GM23338 (cell line): ENCODE measurements around the gene LRTM2. TPM values are rescaled to one million over a fixed set of nuclear protein-coding genes. Genes with fewer than 3 reads are reported as not detected.

ENCODE experiments used
- ATAC-seq: fragments of 200-7000 bp; cut with Tn5 transposase; 3 replicates; pipeline ENCODE4 v1.9.1; 2020
- DNase-seq: peaks from one replicate; pipeline ENCODE4 v3.0.0-alpha.2; 2015; ENCODE audit warnings: low spot score
- H2AFZ ChIP-seq: fragments of 200-600 bp; sonication (generic); 2 replicates; pipeline ENCODE4 v1.8.0; 2016; ENCODE audit warnings: antibody characterized with exemption, mild to moderate bottlenecking, moderate library complexity
- H3F3A ChIP-seq: fragments of 200-600 bp; sonication (generic); replicated peaks from 2 replicates; pipeline ENCODE4 v1.8.0; 2017; ENCODE audit warnings: antibody characterized with exemption, mixed run types, low read depth
- H3K27ac ChIP-seq: fragments of 200-600 bp; sonication (generic); 2 replicates; pipeline ENCODE4 v1.6.1; 2016; ENCODE audit warnings: low read depth
- H3K27me3 ChIP-seq: fragments of 200-600 bp; sonication (generic); 2 replicates; pipeline ENCODE4 v1.8.0; 2016; ENCODE audit warnings: mild to moderate bottlenecking, mixed run types, moderate library complexity; ENCODE audit not compliant: insufficient read depth
- H3K36me3 ChIP-seq: fragments of 200-600 bp; sonication (generic); 2 replicates; pipeline ENCODE4 v1.8.0; 2016; ENCODE audit warnings: mild to moderate bottlenecking; ENCODE audit not compliant: insufficient read depth
- H3K4me1 ChIP-seq: fragments of 200-600 bp; sonication (generic); 2 replicates; pipeline ENCODE4 v1.8.0; 2016; ENCODE audit warnings: mild to moderate bottlenecking, moderate library complexity; ENCODE audit not compliant: insufficient read depth
- H3K4me2 ChIP-seq: fragments of 200-600 bp; sonication (generic); 2 replicates; pipeline ENCODE4 v1.7.1; 2017; ENCODE audit warnings: mixed run types
- H3K4me3 ChIP-seq: fragments of 200-600 bp; sonication (generic); 2 replicates; pipeline ENCODE4 v1.6.1; 2016; ENCODE audit warnings: mixed run types
- H3K79me2 ChIP-seq: fragments of 200-600 bp; sonication (generic); replicated peaks from 2 replicates; pipeline ENCODE4 v1.8.0; 2017; ENCODE audit warnings: mild to moderate bottlenecking; ENCODE audit not compliant: insufficient read depth
- H3K9me2 ChIP-seq: fragments of 200-600 bp; sonication (generic); 2 replicates; pipeline ENCODE4 v1.8.0; 2017; ENCODE audit not compliant: insufficient read depth
- H4K20me1 ChIP-seq: fragments of 200-600 bp; sonication (generic); replicated peaks from 2 replicates; pipeline ENCODE4 v1.8.0; 2017; ENCODE audit warnings: mild to moderate bottlenecking; ENCODE audit not compliant: insufficient read depth
- H3K27ac Mint-ChIP-seq: 2 replicates; pipeline ENCODE4 v1.8.0; 2020; ENCODE audit warnings: inconsistent platforms, mild to moderate bottlenecking, moderate library complexity, mixed read lengths
- H3K27me3 Mint-ChIP-seq: 3 replicates; pipeline ENCODE4 v1.8.0; 2022; ENCODE audit warnings: low read depth, mild to moderate bottlenecking, moderate library complexity, mixed read lengths, inconsistent platforms; ENCODE audit not compliant: insufficient read depth, poor library complexity
- H3K36me3 Mint-ChIP-seq: 3 replicates; pipeline ENCODE4 v1.8.0; 2021; ENCODE audit warnings: low read depth, mild to moderate bottlenecking, inconsistent platforms, moderate library complexity, mixed read lengths
- H3K4me1 Mint-ChIP-seq: 3 replicates; pipeline ENCODE4 v1.8.0; 2020; ENCODE audit warnings: mild to moderate bottlenecking, inconsistent platforms, mixed read lengths
- H3K4me3 Mint-ChIP-seq: 3 replicates; pipeline ENCODE4 v1.8.0; 2021; ENCODE audit warnings: moderate library complexity, mild to moderate bottlenecking, inconsistent platforms, mixed read lengths
- H3K9me3 Mint-ChIP-seq: 3 replicates; pipeline ENCODE4 v1.8.0; 2020; ENCODE audit warnings: moderate library complexity, mild to moderate bottlenecking, inconsistent platforms, mixed read lengths
- CREB1 ChIP-seq: fragments of 250-450 bp; sonication (Bioruptor Pico); IDR thresholded peaks from 2 replicates; pipeline ENCODE4 v1.5.0; 2020; ENCODE audit warnings: low read depth, mild to moderate bottlenecking, moderate library complexity
- EZH2 ChIP-seq: fragments of 200-600 bp; sonication (generic); IDR thresholded peaks from one replicate; pipeline ENCODE4 v1.8.0; 2017; ENCODE audit warnings: antibody characterized with exemption, mild to moderate bottlenecking, low read depth; ENCODE audit not compliant: unreplicated experiment
- EZH2phosphoT487 ChIP-seq: fragments of 200-600 bp; sonication (generic); IDR thresholded peaks from one replicate; pipeline ENCODE4 v1.8.1; 2018; ENCODE audit warnings: antibody characterized with exemption; ENCODE audit not compliant: unreplicated experiment
- NANOG ChIP-seq: IDR thresholded peaks from 2 replicates; pipeline ENCODE4 v1.6.1; 2016; ENCODE audit warnings: antibody characterized with exemption, borderline replicate concordance
- REST ChIP-seq: IDR thresholded peaks from one replicate; pipeline ENCODE4 v1.6.1; 2018; ENCODE audit warnings: antibody characterized with exemption; ENCODE audit not compliant: unreplicated experiment
- STAT1 ChIP-seq: IDR thresholded peaks from one replicate; pipeline ENCODE4 v1.6.1; 2016; ENCODE audit warnings: antibody characterized with exemption; ENCODE audit not compliant: unreplicated experiment
- ZNF114 ChIP-seq: fragments of 250-450 bp; sonication (Bioruptor Pico); IDR thresholded peaks from 2 replicates; pipeline ENCODE4 v1.5.0; 2020; ENCODE audit warnings: mild to moderate bottlenecking, moderate library complexity
- ZNF331 ChIP-seq: fragments of 250-450 bp; sonication (Bioruptor Pico); IDR thresholded peaks from 2 replicates; pipeline ENCODE4 v1.5.0; 2020; ENCODE audit warnings: low read depth, mild to moderate bottlenecking, moderate library complexity
- polyA plus RNA-seq: library from polyadenylated mRNA; unstranded; fragments of >200 nt; fragmentation: Nextera tagmentation; extraction: Ambion mirVana; gene quantifications from 2 replicates; pipeline ENCODE4 v1.2.1, GENCODE V29; 2016
- total RNA-seq: library from RNA; depleted of rRNA; stranded (reverse); fragments of >200 nt; shearing (Covaris generic); gene quantifications from 2 replicates; pipeline ENCODE4 v1.2.3, GENCODE V29; 2014
- TF ChIP-seq, protein P1 (sequence below), 2 experiments: fragments of 200-600 bp in 1 of 2; sonication (generic) in 1 of 2; conservative IDR thresholded peaks; 2 replicates each; pipeline versions ENCODE4 v1.5.1 to v1.6.1; 2016 to 2017; ENCODE audit warnings: antibody characterized with exemption in 2 of 2, low read depth in 2 of 2, mild to moderate bottlenecking in 2 of 2, moderate library complexity in 1 of 2
- TF ChIP-seq, protein P2 (sequence below): IDR thresholded peaks from 2 replicates; pipeline ENCODE4 v1.6.1; 2016; ENCODE audit warnings: antibody characterized with exemption

The LRTM2 gene
- total and polyA plus RNA-seq, 2 experiments from 2014 or later, result 0.08 TPM; not detected in 1

- no peak for DNase-seq
- H3K4me3 ChIP-seq, result no peak overlapping the region
- peaks cover 36% of the 10 kb centered on the region for H3K4me1 Mint-ChIP-seq
- H3K27ac ChIP-seq, result no peak overlapping the region
- peaks cover 9% of the 10 kb centered on the region for H3K4me1 ChIP-seq
- no peak overlapping the region for H3K27ac Mint-ChIP-seq
- no peaks in the 10 kb centered on the region for H3K36me3 Mint-ChIP-seq
- H3K27me3 ChIP-seq, result no peaks in the 10 kb centered on the region
- H3K4me2 ChIP-seq, result no peak overlapping the region
- no peaks in the 10 kb centered on the region for H3K9me2 ChIP-seq
- no peak overlapping the region for H2AFZ ChIP-seq
- H3K9me3 Mint-ChIP-seq, result no peaks in the 10 kb centered on the region
- H3K36me3 ChIP-seq, result no peaks in the 10 kb centered on the region
- no peak for TF ChIP-seq ZNF331 (CRISPR knock-in tag)
- TF ChIP-seq EZH2phosphoT487, result no peak
- TF ChIP-seq ZNF114 (CRISPR knock-in tag), result no peak
- TF ChIP-seq STAT1, result no peak
- TF ChIP-seq EZH2, result no peak
- TF ChIP-seq, protein P1, sequence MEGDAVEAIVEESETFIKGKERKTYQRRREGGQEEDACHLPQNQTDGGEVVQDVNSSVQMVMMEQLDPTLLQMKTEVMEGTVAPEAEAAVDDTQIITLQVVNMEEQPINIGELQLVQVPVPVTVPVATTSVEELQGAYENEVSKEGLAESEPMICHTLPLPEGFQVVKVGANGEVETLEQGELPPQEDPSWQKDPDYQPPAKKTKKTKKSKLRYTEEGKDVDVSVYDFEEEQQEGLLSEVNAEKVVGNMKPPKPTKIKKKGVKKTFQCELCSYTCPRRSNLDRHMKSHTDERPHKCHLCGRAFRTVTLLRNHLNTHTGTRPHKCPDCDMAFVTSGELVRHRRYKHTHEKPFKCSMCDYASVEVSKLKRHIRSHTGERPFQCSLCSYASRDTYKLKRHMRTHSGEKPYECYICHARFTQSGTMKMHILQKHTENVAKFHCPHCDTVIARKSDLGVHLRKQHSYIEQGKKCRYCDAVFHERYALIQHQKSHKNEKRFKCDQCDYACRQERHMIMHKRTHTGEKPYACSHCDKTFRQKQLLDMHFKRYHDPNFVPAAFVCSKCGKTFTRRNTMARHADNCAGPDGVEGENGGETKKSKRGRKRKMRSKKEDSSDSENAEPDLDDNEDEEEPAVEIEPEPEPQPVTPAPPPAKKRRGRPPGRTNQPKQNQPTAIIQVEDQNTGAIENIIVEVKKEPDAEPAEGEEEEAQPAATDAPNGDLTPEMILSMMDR (conservative IDR thresholded peaks at IDR 0.05; ENCODE audit: low read depth in 2 of 2), result no peak
- H3K27me3 Mint-ChIP-seq, result peaks cover 5% of the 10 kb centered on the region
- H3F3A ChIP-seq, result no peaks in the 10 kb centered on the region
- H3K79me2 ChIP-seq, result no peaks in the 10 kb centered on the region
- no peak for ATAC-seq
- no peaks in the 10 kb centered on the region for H4K20me1 ChIP-seq
- no peak overlapping the region for H3K4me3 Mint-ChIP-seq
These were observed 25.5 kb downstream of the LRTM2 start for GRCh38 chr12:1845886-1846285.

- no peak overlapping the region for H2AFZ ChIP-seq
- no peaks in the 10 kb centered on the region for H3F3A ChIP-seq
- H4K20me1 ChIP-seq, result no peaks in the 10 kb centered on the region
- H3K27me3 Mint-ChIP-seq, result peaks cover 6% of the 10 kb centered on the region
- no peak overlapping the region for H3K4me2 ChIP-seq
- no peaks in the 10 kb centered on the region for H3K9me2 ChIP-seq
- ATAC-seq, result no peak
- no peak overlapping the region for H3K4me3 ChIP-seq
- H3K79me2 ChIP-seq, result no peaks in the 10 kb centered on the region
- H3K27ac Mint-ChIP-seq, result no peak overlapping the region
- no peaks in the 10 kb centered on the region for H3K9me3 Mint-ChIP-seq
- H3K4me3 Mint-ChIP-seq, result no peak overlapping the region
- H3K27me3 ChIP-seq, result no peaks in the 10 kb centered on the region
- no peaks in the 10 kb centered on the region for H3K36me3 Mint-ChIP-seq
- peaks cover 9% of the 10 kb centered on the region for H3K4me1 ChIP-seq
- peaks cover 29% of the 10 kb centered on the region for H3K4me1 Mint-ChIP-seq
- no peak overlapping the region for H3K27ac ChIP-seq
- no peak for DNase-seq
- no peaks in the 10 kb centered on the region for H3K36me3 ChIP-seq
- TF ChIP-seq STAT1, result no peak
- TF ChIP-seq, protein P2, sequence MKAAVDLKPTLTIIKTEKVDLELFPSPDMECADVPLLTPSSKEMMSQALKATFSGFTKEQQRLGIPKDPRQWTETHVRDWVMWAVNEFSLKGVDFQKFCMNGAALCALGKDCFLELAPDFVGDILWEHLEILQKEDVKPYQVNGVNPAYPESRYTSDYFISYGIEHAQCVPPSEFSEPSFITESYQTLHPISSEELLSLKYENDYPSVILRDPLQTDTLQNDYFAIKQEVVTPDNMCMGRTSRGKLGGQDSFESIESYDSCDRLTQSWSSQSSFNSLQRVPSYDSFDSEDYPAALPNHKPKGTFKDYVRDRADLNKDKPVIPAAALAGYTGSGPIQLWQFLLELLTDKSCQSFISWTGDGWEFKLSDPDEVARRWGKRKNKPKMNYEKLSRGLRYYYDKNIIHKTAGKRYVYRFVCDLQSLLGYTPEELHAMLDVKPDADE, result no peak
- TF ChIP-seq, protein P1 (conservative IDR thresholded peaks at IDR 0.05; ENCODE audit: low read depth in 2 of 2), result no peak
- TF ChIP-seq CREB1 (CRISPR knock-in tag), result no peak
- TF ChIP-seq ZNF331 (CRISPR knock-in tag), result no peak
- TF ChIP-seq EZH2, result no peak
- TF ChIP-seq NANOG, result no peak
- no peak for TF ChIP-seq ZNF114 (CRISPR knock-in tag)
- no peak for TF ChIP-seq REST
These were observed 26.3 kb downstream of the LRTM2 start for GRCh38 chr12:1846421-1847405.
